PC-9 (cell line): ENCODE results near the gene NUDT2. TPM values are rescaled to one million over a fixed set of nuclear protein-coding genes. Genes with fewer than 3 reads are reported as not detected.

Experiments
- BruUV-seq: library from RNA; stranded (reverse); fragments of 400-500 nt; replicated peaks from 2 replicates; lab custom pipeline; 2021; lab: Mats Ljungman, UMichigan
- CTCF ChIA-PET: fragments of 300-600 bp; sonication (Branson Sonifier 250); formaldehyde crosslinking; loops from one replicate; lab custom pipeline; 2022; ENCODE audit warnings: antibody characterized with exemption; lab: Charles Lee
- POLR2A ChIA-PET: fragments of 300-600 bp; sonication (Branson Sonifier 250); formaldehyde crosslinking; loops from one replicate; lab custom pipeline; 2022; ENCODE audit warnings: antibody characterized with exemption; ENCODE audit not compliant: unreplicated experiment; lab: Charles Lee
- DNase-seq, 2 experiments: peaks; one replicate each; pipeline versions ENCODE4 v3.0.0 to v3.0.0-alpha.2; 2015 to 2022; ENCODE audit warnings: mixed read lengths in 1 of 2
- H2AFZ ChIP-seq: fragments of 200-600 bp; sonication (generic); 2 replicates; pipeline ENCODE4 v1.8.1; 2017; ENCODE audit warnings: antibody characterized with exemption
- H3F3A ChIP-seq: fragments of 200-600 bp; sonication (generic); 2 replicates; pipeline ENCODE4 v1.8.1; 2017; ENCODE audit warnings: antibody characterized with exemption, mild to moderate bottlenecking, low read depth; ENCODE audit not compliant: insufficient read depth
- H3K27ac ChIP-seq: fragments of 200-600 bp; sonication (generic); 2 replicates; pipeline ENCODE4 v1.6.1; 2016; ENCODE audit warnings: mixed run types
- H3K27me3 ChIP-seq: fragments of 200-600 bp; sonication (generic); 2 replicates; pipeline ENCODE4 v1.6.1; 2016; ENCODE audit warnings: low read depth, mixed run types; ENCODE audit not compliant: insufficient read depth
- H3K36me3 ChIP-seq: fragments of 200-600 bp; sonication (generic); 2 replicates; pipeline ENCODE4 v1.6.1; 2016; ENCODE audit warnings: low read depth, mixed run types
- H3K4me1 ChIP-seq: fragments of 200-600 bp; sonication (generic); replicated peaks from 2 replicates; pipeline ENCODE4 v1.6.1; 2016; ENCODE audit warnings: mixed run types; ENCODE audit not compliant: insufficient read depth
- H3K4me2 ChIP-seq: fragments of 200-600 bp; sonication (generic); 2 replicates; pipeline ENCODE4 v1.6.1; 2017; ENCODE audit warnings: mixed run types
- H3K4me3 ChIP-seq: fragments of 200-600 bp; sonication (generic); 2 replicates; pipeline ENCODE4 v1.6.1; 2016; ENCODE audit warnings: mixed run types
- H3K79me2 ChIP-seq: fragments of 200-600 bp; sonication (generic); 2 replicates; pipeline ENCODE4 v1.6.1; 2017; ENCODE audit warnings: low read depth, mixed run types
- H3K9me2 ChIP-seq: fragments of 200-600 bp; sonication (generic); 2 replicates; pipeline ENCODE4 v1.8.1; 2017; ENCODE audit warnings: mild to moderate bottlenecking; ENCODE audit not compliant: insufficient read depth
- H3K9me3 ChIP-seq: fragments of 200-600 bp; sonication (generic); 2 replicates; pipeline ENCODE4 v1.8.1; 2016; ENCODE audit warnings: low read depth; ENCODE audit not compliant: insufficient read depth
- H4K20me1 ChIP-seq: fragments of 200-600 bp; sonication (generic); 2 replicates; pipeline ENCODE4 v1.8.1; 2017; ENCODE audit not compliant: insufficient read depth
- CTCF ChIP-seq: fragments of 200-600 bp; sonication (generic); conservative IDR thresholded peaks from 2 replicates; pipeline ENCODE4 v1.6.1; 2017; ENCODE audit warnings: mixed run types, antibody characterized with exemption, mild to moderate bottlenecking, moderate library complexity
- EZH2 ChIP-seq: fragments of 200-600 bp; sonication (generic); IDR thresholded peaks from 2 replicates; pipeline ENCODE4 v1.8.0; 2017; ENCODE audit warnings: antibody characterized with exemption, low read depth
- intact Hi-C: fragments of 100-400 bp; cut with micrococcal nuclease; formaldehyde crosslinking; loops from one replicate; pipeline ENCODE4 v1.10.0; 2022; ENCODE audit not compliant: unreplicated experiment
- total RNA-seq: library from RNA; stranded (reverse); gene quantifications from 2 replicates; pipeline ENCODE4 v1.2.3, GENCODE V29; 2021

The NUDT2 gene
- total RNA-seq, 1 experiment from 2014 or later = 31.3 TPM

- Histone ChIP-seq H3K27me3 (no peaks in the 10 kb centered on the region), H3K79me2 (no peaks in the 10 kb centered on the region), H3K27ac (no peak overlapping the region), H4K20me1 (no peaks in the 10 kb centered on the region), H3K36me3 (no peaks in the 10 kb centered on the region), H3K4me1 (no peaks in the 10 kb centered on the region), H3K9me3 (no peaks in the 10 kb centered on the region), H3K4me2 (no peak overlapping the region), H3F3A (no peaks in the 10 kb centered on the region), H3K9me2 (no peaks in the 10 kb centered on the region), H2AFZ (no peak overlapping the region), H3K4me3 (no peak overlapping the region)
- CTCF ChIA-PET = no interaction called here
- TF ChIP-seq EZH2 = no peak
- TF ChIP-seq CTCF = no peak
- intact Hi-C loops = loop anchor here (10.0 kb wide), 1 partner anchor 445 kb away; no protein-coding TSS in a partner anchor
- POLR2A ChIA-PET = no interaction called here
- no TSS peak for BruUV-seq
- no peak for DNase-seq
Observed at GRCh38 chr9:34369636-34370035, 40.3 kb downstream of the NUDT2 start.

GRCh38 chr9:34370335-34370969 lies 41.1 kb downstream of the NUDT2 start:
- BruUV-seq = no TSS peak
- TF ChIP-seq EZH2 (no peak), CTCF (no peak)
- no peaks in the 10 kb centered on the region for H4K20me1 ChIP-seq
- no peaks in the 10 kb centered on the region for H3K79me2 ChIP-seq
- no peaks in the 10 kb centered on the region for H3K27me3 ChIP-seq
- H2AFZ ChIP-seq = no peak overlapping the region
- no peak overlapping the region for H3K4me2 ChIP-seq
- H3F3A ChIP-seq = no peaks in the 10 kb centered on the region
- ChIA-PET POLR2A (no interaction called here), CTCF (no interaction called here)
- no peak overlapping the region for H3K4me3 ChIP-seq
- H3K27ac ChIP-seq = no peak overlapping the region
- DNase-seq = no peak
- H3K36me3 ChIP-seq = no peaks in the 10 kb centered on the region
- H3K9me3 ChIP-seq = no peaks in the 10 kb centered on the region
- no peaks in the 10 kb centered on the region for H3K9me2 ChIP-seq
- intact Hi-C loops = loop anchor here (10.0 kb wide), 1 partner anchor 446 kb away; no protein-coding TSS in a partner anchor
- H3K4me1 ChIP-seq = no peaks in the 10 kb centered on the region; the same call in 1 of the 2 replicates

GRCh38 chr9:34370970-34371880 lies 41.9 kb downstream of the NUDT2 start:
- BruUV-seq = no TSS peak

More at GRCh38 chr9:34370970-34371880, 41.9 kb downstream of the NUDT2 start:
- intact Hi-C loops = loop anchor here (10.0 kb wide), 1 partner anchor 446 kb away; no protein-coding TSS in a partner anchor
- H3K27me3 ChIP-seq = no peaks in the 10 kb centered on the region
- TF ChIP-seq CTCF (no peak), EZH2 (no peak)
- no peaks in the 10 kb centered on the region for H3K9me3 ChIP-seq
- DNase-seq = no peak
- no peak overlapping the region for H2AFZ ChIP-seq
- H3K4me3 ChIP-seq = no peak overlapping the region
- H3K27ac ChIP-seq = no peak overlapping the region
- H3F3A ChIP-seq = no peaks in the 10 kb centered on the region
- peaks cover 7% of the 10 kb centered on the region; the same call in 1 of the 2 replicates for H3K4me1 ChIP-seq
- no peaks in the 10 kb centered on the region for H4K20me1 ChIP-seq
- no peaks in the 10 kb centered on the region for H3K79me2 ChIP-seq
- POLR2A ChIA-PET = no interaction called here
- no peaks in the 10 kb centered on the region for H3K36me3 ChIP-seq
- no peaks in the 10 kb centered on the region for H3K9me2 ChIP-seq
- no peak overlapping the region for H3K4me2 ChIP-seq
- CTCF ChIA-PET = no interaction called here
